Measurements from ENCODE around the gene ADORA2A. TPM values are rescaled to one million over a fixed set of nuclear protein-coding genes. Genes with fewer than 3 reads are reported as not detected.

Gene ADORA2A
- total and polyA plus RNA-seq, 2 of the 13 experiments (the other 11 are each of a cell fraction or from before 2014, with no cell fraction given) = 3.3 to 5.0 TPM

- TF ChIP-seq KLF16 (CRISPR knock-in tag; IDR thresholded peaks at IDR 0.05) = 0 out of 4 replicates have a peak, but pooled peaks of 1 of the 2 experiments have one; percentile 57
- TF ChIP-seq JUN (CRISPR knock-in tag; IDR thresholded peaks at IDR 0.05) = no peak
- peak; percentile 21; the same call in 1 of the 2 replicates for TF ChIP-seq BORCS8-MEF2B (CRISPR knock-in tag; IDR thresholded peaks at IDR 0.05)
- peak; percentile 18 for TF ChIP-seq PTBP1 (IDR thresholded peaks at IDR 0.05; ENCODE audit: low read depth, low read length, poor library complexity, severe bottlenecking)
- no peak for TF ChIP-seq ONECUT2 (CRISPR knock-in tag; IDR thresholded peaks at IDR 0.05)
- TF ChIP-seq NR2F2 (IDR thresholded peaks at IDR 0.05; ENCODE audit: borderline replicate concordance, low read depth) = peak; percentile 61; the same call in 1 of the 2 replicates
- no peak for TF ChIP-seq MLLT10 (CRISPR knock-in tag; IDR thresholded peaks at IDR 0.05)
These were observed 7.1 kb upstream of the ADORA2A start (continued) for GRCh38 chr22:24420072-24420976.

GRCh38 chr22:24420977-24421343 lies 6.4 kb upstream of the ADORA2A start:
- FAIRE-seq = no peak
- Histone ChIP-seq H3K79me2 (ENCODE audit: insufficient read depth, low read length) (no peaks in the 10 kb centered on the region), H2AFZ (ENCODE audit: low read length) (no peak overlapping the region), H3K4me1 (ENCODE audit: insufficient read depth, low read length) (peaks cover 42% of the 10 kb centered on the region), H3K27ac (ENCODE audit: extremely low read length, insufficient read depth, low read length) (no peak overlapping the region), H3K4me2 (ENCODE audit: low read depth, low read length) (peak overlapping the region; percentile 71), H3K27me3 (ENCODE audit: control insufficient read depth in 1 of 2, insufficient read depth in 2 of 2, low read length in 2 of 2) (peaks cover 0 to 4% of the 10 kb centered on the region in 2 experiments; a peak in 2 of 5 replicates), H3K4me3 (replicated peaks in 1 of 3; ENCODE audit: insufficient read depth in 1 of 3, low read depth in 2 of 3, low read length in 3 of 3) (peak overlapping the region in 1 of 3 experiments; percentile 61; a peak in 1 of 6 replicates), H4K20me1 (ENCODE audit: insufficient read depth, low read length) (no peaks in the 10 kb centered on the region), H3K9ac (ENCODE audit: insufficient read depth, low read depth, low read length) (no peak overlapping the region), H3K36me3 (replicated peaks in 1 of 2; ENCODE audit: control insufficient read depth in 1 of 2, insufficient read depth in 2 of 2, low read length in 2 of 2) (peaks cover 1 to 5% of the 10 kb centered on the region in 2 experiments; a peak in 3 of 5 replicates), H3K9me3 (ENCODE audit: low read length) (no peaks in the 10 kb centered on the region)
- no peak for ATAC-seq
- ChIA-PET POLR2A (interaction anchor here (0.7 to 4.2 kb wide), 7 partner anchors 11 to 102 kb away, joined by 3 to 24 read pairs (median 3); no protein-coding TSS in a partner anchor), CTCF (ENCODE audit: low intra/inter-chr PET ratio, low total read pairs) (interaction anchor here (1.6 to 5.7 kb wide), 2 partner anchors 101 to 105 kb away, joined by 7 to 59 read pairs; no protein-coding TSS in a partner anchor)
- no peak for DNase-seq (ENCODE audit: low spot score)
- BruUV-seq (replicated peaks) = no TSS peak
- in situ Hi-C loops (cut with HindIII; ENCODE audit: extremely low pct_ligation_motif_present, low pct_unique_long_range_greater_than_20kb) = loop anchor here (5.0 kb wide), 1 partner anchor 101 kb away; no protein-coding TSS in a partner anchor
- WGBS (ENCODE audit: low lambda C conversion rate) = 18% methylated on average over 7 of the region's 11 CpGs
- intact Hi-C loops (cut with micrococcal nuclease; ENCODE audit: unreplicated experiment) = loop anchor here (1.0 to 5.0 kb wide), 2 partner anchors 81 to 104 kb away; no protein-coding TSS in a partner anchor
- TF ChIP-seq NR2F6 (IDR thresholded peaks at IDR 0.05) (no peak), NR2F6 (CRISPR knock-in tag; IDR thresholded peaks at IDR 0.05) (0 out of 2 replicates have a peak, but pooled peaks have one; percentile 4), MLXIP (CRISPR knock-in tag; IDR thresholded peaks at IDR 0.05; ENCODE audit: borderline replicate concordance) (no peak), ZNF331 (CRISPR knock-in tag; IDR thresholded peaks at IDR 0.05) (0 out of 2 replicates have a peak, but pooled peaks have one; percentile 5), ZNF784 (CRISPR knock-in tag; IDR thresholded peaks at IDR 0.05; ENCODE audit: borderline replicate concordance) (0 out of 2 replicates have a peak, but pooled peaks have one; percentile 15), SALL2 (CRISPR knock-in tag; IDR thresholded peaks at IDR 0.05) (0 out of 2 replicates have a peak, but pooled peaks have one; percentile 39), MLLT10 (CRISPR knock-in tag; IDR thresholded peaks at IDR 0.05) (no peak), NR2F1 (CRISPR knock-in tag; IDR thresholded peaks at IDR 0.05) (0 out of 4 replicates have a peak, but pooled peaks of 1 of the 2 experiments have one; percentile 11), SP2 (CRISPR knock-in tag; IDR thresholded peaks at IDR 0.05) (no peak), GABPB1 (CRISPR knock-in tag; IDR thresholded peaks at IDR 0.05) (0 out of 2 replicates have a peak, but pooled peaks have one; percentile 13)

Data from HepG2 (cell line).